HG02610 (cell line): ENCODE results near the gene SIRT4.
"Not testable (repeated sequence)": the region's sequence is repeated elsewhere in the genome, so short reads cannot be mapped to it uniquely, and the experiment has no call there.

Source experiments
- ATAC-seq: cut with Tn5 transposase; IDR thresholded peaks from one replicate; pipeline ENCODE4 v1.9.1; 2021; ENCODE audit warnings: mild to moderate bottlenecking, moderate library complexity; ENCODE audit not compliant: unreplicated experiment

Gene SIRT4

DNA sequence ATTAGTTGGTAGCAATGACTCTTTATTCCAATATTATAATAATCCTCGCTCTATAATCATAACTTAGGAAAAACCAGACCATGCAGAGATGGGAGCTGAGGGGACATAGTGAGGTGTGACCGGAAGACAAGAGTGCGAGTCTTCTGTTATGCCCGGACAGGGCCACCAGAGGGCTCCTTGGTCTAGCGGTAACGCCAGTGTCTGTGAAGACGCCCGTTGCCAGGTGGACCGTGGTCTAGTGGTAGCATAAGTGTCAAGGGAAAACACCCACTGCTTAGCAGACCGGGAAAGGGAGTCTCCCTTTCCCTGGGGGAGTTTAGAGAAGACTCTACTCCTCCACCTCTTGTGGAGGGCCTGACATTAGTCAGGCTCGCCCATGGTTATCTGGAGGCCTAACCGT lies 33.3 kb downstream of the SIRT4 start:
- not testable (repeated sequence) for ATAC-seq

DNA sequence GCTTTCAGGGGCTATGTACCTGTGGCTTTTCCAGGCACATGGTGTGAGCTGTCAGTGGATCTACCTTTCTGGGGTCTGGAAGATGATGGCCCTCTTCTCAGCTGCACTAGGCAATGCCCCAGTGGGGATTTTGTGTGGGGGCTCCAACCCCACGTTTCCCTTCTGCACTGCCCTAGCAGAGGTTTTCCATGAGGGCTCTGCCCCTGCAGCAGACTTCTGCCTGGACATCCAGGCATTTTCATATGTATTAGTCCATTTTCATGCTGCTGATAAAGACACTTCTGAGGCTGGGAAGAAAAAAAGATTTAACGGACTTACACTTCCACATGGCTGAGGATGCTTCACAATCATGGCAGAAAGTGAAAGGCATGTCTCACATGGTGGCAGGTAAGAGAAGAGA lies 34.3 kb downstream of the SIRT4 start:
- not testable (repeated sequence) for ATAC-seq

DNA sequence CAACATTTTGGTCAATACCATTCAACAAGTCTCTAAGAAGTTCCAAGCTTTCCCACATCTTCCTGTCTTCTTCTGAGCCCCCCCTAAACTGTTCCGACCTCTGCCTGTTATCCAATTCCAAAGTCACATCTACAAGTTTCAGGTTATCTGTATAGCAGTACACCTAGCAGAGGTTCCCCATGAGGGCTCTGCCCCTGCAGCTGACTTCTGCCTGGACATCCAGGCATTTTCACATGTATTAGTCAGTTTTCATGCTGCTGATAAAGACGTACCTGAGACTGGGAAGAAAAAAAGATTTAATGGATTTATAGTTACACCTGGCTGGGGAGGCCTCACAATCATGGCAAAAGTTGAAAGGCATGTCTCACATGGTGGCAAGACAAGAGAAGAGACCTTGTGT lies 35.6 kb downstream of the SIRT4 start:
- ATAC-seq, result no peak

- ATAC-seq, result no peak
Measured at GRCh38 chr12:120339256-120339655, 37.1 kb downstream of the SIRT4 start.

- ATAC-seq, result no peak
Measured at GRCh38 chr12:120342175-120343038, 40.3 kb downstream of the SIRT4 start.

- ATAC-seq, result no peak
Measured at GRCh38 chr12:120343039-120343537, 41.0 kb downstream of the SIRT4 start.

DNA sequence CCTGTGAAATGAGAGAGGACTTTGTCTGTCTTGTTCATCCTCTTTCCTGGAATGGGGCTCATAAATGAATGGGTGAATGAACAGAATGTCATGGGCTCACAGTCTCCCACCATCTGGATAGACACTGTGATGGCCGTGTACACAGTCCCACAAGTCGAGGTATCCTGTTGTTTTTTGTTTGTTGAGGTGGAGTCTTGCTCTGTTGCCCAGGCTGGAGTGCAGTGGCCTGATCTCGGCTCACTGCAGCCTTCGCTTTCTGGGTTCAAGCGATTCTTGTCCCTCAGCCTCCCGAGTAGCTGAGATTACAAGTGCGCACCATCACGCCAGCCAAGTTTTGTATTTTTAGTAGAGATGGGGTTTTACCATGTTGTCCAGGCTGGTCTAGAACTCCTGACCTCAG lies 41.6 kb downstream of the SIRT4 start:
- ATAC-seq, result no peak

GRCh38 chr12:120346031-120346430 lies 43.9 kb downstream of the SIRT4 start:
- ATAC-seq, result no peak

DNA sequence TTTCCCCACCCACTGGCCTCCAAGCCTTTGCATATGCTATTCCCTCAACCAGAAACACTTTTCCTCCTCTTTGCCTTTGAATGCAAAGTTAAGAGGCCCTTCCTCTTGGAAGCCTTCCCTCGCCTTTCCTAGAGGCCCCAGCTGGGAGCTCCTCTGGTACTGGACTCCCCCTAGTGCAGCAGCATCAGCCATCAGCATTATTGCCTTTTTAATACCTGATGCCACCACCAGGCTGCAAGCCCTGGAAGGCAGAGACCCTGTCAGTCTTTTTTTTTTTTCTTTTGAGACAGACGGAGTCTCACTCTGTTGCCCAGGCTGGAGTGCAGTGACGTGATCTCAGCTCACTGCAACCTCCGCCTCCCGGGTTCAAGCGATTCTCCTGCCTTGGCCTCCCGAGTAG lies 44.6 kb downstream of the SIRT4 start:
- ATAC-seq, result no peak

DNA sequence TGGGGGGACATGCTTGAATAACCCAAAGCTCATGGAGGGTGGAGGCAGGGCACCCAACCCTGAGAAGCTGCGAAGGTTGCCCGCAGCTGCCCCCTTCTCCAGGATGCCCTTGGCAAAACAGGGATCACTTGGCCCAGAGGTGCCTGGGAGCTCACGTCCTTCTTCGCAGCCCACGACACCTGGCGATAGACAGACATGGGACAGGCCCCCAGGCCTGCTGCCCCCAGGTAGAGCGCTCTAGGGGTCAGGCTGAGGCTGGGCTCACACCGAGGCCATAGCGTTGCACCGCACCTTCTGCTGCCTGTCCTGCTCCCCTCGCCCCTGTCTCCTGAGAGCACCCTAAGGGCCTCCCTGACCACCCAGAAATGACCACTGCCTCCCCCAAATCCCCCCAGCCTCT lies 45.6 kb downstream of the SIRT4 start:
- no peak for ATAC-seq

DNA sequence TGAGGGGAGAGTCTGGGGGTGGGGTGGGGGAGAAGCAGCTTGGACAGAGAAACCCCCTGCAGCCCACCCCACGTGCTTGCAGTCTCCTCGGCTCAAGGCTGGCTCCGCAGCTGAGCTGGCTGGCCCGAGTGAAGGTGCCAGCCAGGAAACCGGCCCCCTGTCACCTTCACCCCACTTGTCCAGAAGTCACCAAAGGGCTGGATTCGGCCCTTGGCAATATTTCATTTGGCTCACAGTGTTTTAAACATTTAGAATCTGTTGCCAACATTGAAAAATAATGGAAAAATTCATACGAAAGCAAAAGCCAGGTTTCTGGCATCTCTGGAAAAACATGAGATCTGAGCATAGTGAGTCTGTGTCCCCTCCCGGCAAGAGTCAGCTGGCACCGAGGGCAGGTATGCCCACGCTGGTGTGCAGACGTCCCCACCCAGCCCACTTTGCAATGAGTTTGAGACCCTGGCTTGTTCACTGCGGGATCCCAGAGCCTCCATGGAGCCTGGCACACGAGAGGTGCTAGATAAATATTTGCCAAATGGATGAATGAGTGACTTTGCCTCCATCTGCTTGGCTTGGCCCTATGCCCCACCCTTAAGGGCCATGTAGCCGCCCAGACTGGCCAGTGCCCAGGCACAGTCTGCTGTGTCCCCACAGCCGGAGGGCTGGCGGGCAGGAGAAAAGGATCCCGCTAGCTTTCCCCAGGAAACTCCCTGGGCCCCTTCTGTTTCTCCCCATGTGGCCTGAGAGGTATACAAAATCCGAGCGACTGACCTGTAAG lies 48.6 kb downstream of the SIRT4 start:
- no peak for ATAC-seq

GRCh38 chr12:120352117-120352516 lies 50.0 kb downstream of the SIRT4 start:
- no peak for ATAC-seq

DNA sequence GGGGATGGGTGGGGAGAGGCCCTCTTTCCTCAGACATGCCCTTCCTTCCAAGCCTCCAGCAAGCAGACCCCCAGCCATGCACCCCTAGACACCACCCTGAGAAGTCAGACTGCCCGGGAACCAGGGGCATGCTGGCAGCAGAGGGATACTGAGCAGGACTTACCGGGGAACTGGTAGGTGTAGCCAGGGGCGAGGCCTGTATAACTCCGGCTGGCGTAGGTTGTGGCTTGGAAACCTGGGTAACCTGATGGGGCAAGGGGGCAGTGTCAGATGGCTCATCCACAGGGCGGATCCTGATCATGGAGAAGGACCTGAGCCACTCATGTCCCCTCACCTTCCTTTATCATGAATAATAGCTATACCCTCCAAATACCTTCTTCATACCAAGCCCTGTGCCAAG lies 51.0 kb downstream of the SIRT4 start:
- no peak for ATAC-seq

- no peak for ATAC-seq
Measured at GRCh38 chr12:120353556-120354317, 51.6 kb downstream of the SIRT4 start.

DNA sequence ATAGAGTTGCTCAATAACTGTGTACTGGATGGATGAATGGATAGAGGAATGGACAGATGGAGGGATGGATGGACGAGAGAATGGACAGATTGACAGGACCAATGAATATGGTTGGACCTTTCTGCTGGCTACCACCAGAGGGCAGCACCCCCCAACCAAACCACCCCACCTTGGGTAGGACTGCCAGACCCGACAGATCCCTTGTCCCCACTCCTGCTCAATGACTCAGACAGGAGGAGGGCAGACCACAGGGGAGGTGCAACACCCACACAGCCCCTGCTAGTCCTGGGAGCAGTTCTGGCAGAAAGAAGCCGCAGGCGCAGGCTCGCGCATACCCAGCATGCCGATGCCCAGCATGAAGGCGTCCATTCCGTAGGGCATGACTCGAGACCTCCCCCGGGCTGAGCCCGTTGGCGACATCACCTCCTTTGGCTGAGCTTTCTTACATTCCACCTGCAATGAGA lies 54.5 kb downstream of the SIRT4 start:
- ATAC-seq, result no peak

DNA sequence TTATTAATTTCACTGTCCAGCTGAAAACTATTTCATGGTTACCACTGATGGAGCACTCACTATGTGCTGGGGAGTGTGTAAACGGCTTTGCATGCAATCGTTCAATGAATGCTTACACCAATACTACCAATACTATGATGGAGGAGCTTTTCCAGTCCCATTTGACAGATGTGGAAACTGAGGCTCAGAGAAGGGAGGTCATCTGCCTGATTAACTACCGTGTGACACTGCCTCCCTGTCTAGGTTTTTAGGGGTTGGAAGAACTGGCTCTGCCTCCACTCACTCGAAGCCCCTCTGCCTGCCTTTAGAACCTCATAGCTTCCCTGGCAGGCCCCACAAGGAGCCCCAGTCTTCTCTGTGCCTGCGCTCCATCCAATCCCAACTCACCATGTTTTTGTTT lies 55.0 kb downstream of the SIRT4 start:
- ATAC-seq, result no peak

DNA sequence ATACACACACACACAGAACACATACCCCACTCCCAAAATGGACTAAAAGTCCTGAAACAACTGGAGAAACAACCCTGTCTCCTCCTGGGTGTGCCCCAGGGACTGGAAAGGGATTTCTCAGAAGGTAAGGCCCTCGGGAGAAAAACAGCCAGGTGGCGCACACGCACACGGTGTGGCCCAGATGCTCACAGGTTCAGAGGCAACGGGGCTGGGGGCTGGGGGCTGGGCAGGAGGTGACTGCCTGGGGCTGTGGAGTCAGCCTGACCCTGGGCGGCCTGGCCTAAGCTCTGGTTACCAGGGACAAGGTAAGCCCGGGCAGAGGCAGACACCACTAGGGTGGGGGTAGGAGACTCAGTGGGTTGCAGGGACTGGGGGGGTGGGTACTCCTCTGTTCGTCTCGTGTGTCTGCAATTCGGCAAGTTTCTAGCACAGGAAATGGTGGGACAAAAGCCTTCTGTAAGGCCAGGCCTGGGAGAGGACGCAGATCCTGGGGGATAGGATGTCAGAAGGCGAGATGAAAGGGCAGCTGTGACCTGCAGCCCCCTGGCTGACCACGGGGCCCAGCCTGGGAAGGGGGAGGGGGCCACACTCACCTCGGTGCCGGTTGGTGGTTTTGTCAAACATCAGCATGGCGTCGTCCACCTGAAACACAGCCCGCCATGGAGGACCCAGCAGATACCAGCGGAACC lies 56.4 kb downstream of the SIRT4 start:
- ATAC-seq, result no peak

GRCh38 chr12:120359128-120359527 lies 57.0 kb downstream of the SIRT4 start:
- ATAC-seq, result no peak

DNA sequence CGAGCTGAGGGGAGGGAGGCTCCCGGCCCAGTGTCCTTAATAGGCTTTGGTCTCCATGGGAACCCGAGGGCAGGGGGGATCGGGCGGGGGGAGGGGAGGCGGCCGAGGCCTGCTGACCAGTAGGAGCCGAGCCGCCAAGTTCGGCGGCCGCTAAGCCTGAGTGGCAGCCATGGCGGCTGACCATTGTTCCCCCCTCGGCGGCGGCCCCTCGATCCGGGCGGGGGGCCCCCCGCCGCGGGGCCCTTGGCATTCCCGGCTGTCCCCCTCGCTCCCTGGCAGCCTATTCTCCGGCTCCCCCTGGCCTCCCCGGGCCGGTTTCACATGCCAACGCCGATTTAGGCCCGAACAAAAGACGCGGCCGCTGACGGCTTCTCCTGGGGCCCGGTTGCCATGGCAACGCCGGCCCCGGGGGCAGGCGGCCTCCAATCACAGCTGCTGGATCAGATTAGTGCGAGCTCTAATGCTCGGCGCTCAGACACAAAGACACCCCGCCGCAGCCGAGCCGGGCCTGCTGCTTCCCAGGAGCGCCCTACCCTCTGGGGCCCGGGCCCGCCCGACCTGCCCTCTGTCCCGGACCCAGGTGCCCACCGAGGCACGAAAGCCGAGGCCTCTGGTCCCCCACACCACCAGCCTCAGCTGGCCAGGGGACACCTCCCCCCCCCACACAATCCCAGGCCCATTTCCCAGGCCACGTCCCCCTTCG lies 59.5 kb downstream of the SIRT4 start:
- no peak for ATAC-seq
